Neural progenitor cell (in vitro differentiated cells): ENCODE measurements around the gene OCIAD2. TPM values are rescaled to one million over a fixed set of nuclear protein-coding genes. Genes with fewer than 3 reads are reported as not detected.

Experiments
- DNase-seq: peaks from one replicate; pipeline ENCODE4 v3.0.0-alpha.2; 2016; ENCODE audit warnings: low spot score
- H2AFZ ChIP-seq: fragments of 200-600 bp; sonication (generic); replicated peaks from 2 replicates; pipeline ENCODE4 v1.6.1; 2016; ENCODE audit warnings: antibody characterized with exemption
- H3F3A ChIP-seq: fragments of 200-600 bp; sonication (generic); 2 replicates; pipeline ENCODE4 v1.6.1; 2016; ENCODE audit warnings: antibody characterized with exemption, low read depth
- H3K27ac ChIP-seq: fragments of 200-600 bp; sonication (generic); 2 replicates; pipeline ENCODE4 v1.5.1; 2016; ENCODE audit warnings: mild to moderate bottlenecking
- H3K27me3 ChIP-seq: fragments of 200-600 bp; sonication (generic); 2 replicates; pipeline ENCODE4 v1.6.1; 2016; ENCODE audit warnings: mild to moderate bottlenecking, moderate library complexity
- H3K36me3 ChIP-seq: fragments of 200-600 bp; sonication (generic); 2 replicates; pipeline ENCODE4 v1.5.1; 2016
- H3K4me1 ChIP-seq: fragments of 200-600 bp; sonication (generic); 2 replicates; pipeline ENCODE4 v1.6.1; 2016; ENCODE audit warnings: mixed run types
- H3K4me2 ChIP-seq: fragments of 200-600 bp; sonication (generic); 2 replicates; pipeline ENCODE4 v1.6.1; 2016
- H3K4me3 ChIP-seq: fragments of 200-600 bp; sonication (generic); 2 replicates; pipeline ENCODE4 v1.5.1; 2016
- H3K79me2 ChIP-seq: fragments of 200-600 bp; sonication (generic); 2 replicates; pipeline ENCODE4 v1.6.1; 2016; ENCODE audit warnings: low read depth
- H3K9ac ChIP-seq: fragments of 200-600 bp; sonication (generic); 2 replicates; pipeline ENCODE4 v1.6.1; 2016
- H3K9me3 ChIP-seq: fragments of 200-600 bp; sonication (generic); 2 replicates; pipeline ENCODE4 v1.5.1; 2016; ENCODE audit warnings: low read depth
- H4K20me1 ChIP-seq: fragments of 200-600 bp; sonication (generic); 2 replicates; pipeline ENCODE4 v1.6.1; 2016; ENCODE audit warnings: low read depth
- H3K27ac Mint-ChIP-seq: 3 replicates; pipeline ENCODE4 v1.8.0; 2021; ENCODE audit warnings: mixed read lengths
- H3K27me3 Mint-ChIP-seq: 2 replicates; pipeline ENCODE4 v1.8.0; 2022; ENCODE audit warnings: low read depth, mild to moderate bottlenecking, inconsistent platforms, moderate library complexity, mixed read lengths; ENCODE audit not compliant: insufficient read depth
- H3K36me3 Mint-ChIP-seq: 3 replicates; pipeline ENCODE4 v1.8.0; 2021; ENCODE audit warnings: mixed read lengths
- H3K4me1 Mint-ChIP-seq: 3 replicates; pipeline ENCODE4 v1.8.0; 2021; ENCODE audit warnings: mixed read lengths
- H3K4me3 Mint-ChIP-seq: 3 replicates; pipeline ENCODE4 v1.8.0; 2021; ENCODE audit warnings: mild to moderate bottlenecking, moderate library complexity, mixed read lengths
- H3K9me3 Mint-ChIP-seq: 3 replicates; pipeline ENCODE4 v1.8.0; 2020; ENCODE audit warnings: mixed read lengths
- CTCF ChIP-seq: fragments of 200-600 bp; sonication (generic); IDR thresholded peaks from 2 replicates; pipeline ENCODE4 v1.5.1; 2017; ENCODE audit warnings: antibody characterized with exemption, mild to moderate bottlenecking
- EZH2 ChIP-seq: fragments of 200-600 bp; sonication (generic); IDR thresholded peaks from 2 replicates; pipeline ENCODE4 v1.6.1; 2017; ENCODE audit warnings: antibody characterized with exemption, mild to moderate bottlenecking, moderate library complexity
- EZH2phosphoT487 ChIP-seq: fragments of 200-600 bp; sonication (generic); IDR thresholded peaks from 2 replicates; pipeline ENCODE4 v1.6.1; 2017; ENCODE audit warnings: antibody characterized with exemption
- total RNA-seq: library from RNA; depleted of rRNA; stranded (reverse); fragments of >200 nt; gene quantifications from 2 replicates; pipeline ENCODE4 v1.2.3, GENCODE V29; 2015; ENCODE audit warnings: low replicate concordance

Gene OCIAD2
- total RNA-seq, 1 donor from 2014 or later: 28.8 TPM

- Mint-ChIP-seq H3K9me3 (no peaks in the 10 kb centered on the region), H3K27me3 (peaks cover 4% of the 10 kb centered on the region), H3K27ac (no peak overlapping the region), H3K4me1 (peaks cover 6% of the 10 kb centered on the region), H3K4me3 (no peak overlapping the region), H3K36me3 (no peaks in the 10 kb centered on the region)
- no peaks in the 10 kb centered on the region for H3K27me3 ChIP-seq
- H3K36me3 ChIP-seq: no peaks in the 10 kb centered on the region
- no peak overlapping the region for H3K27ac ChIP-seq
- H4K20me1 ChIP-seq: no peaks in the 10 kb centered on the region
- H3K4me3 ChIP-seq: no peak overlapping the region
- no peaks in the 10 kb centered on the region for H3K4me1 ChIP-seq
- DNase-seq: no peak
- no peak overlapping the region for H2AFZ ChIP-seq
- H3F3A ChIP-seq: no peaks in the 10 kb centered on the region
- no peaks in the 10 kb centered on the region for H3K79me2 ChIP-seq
- no peak for TF ChIP-seq EZH2
- TF ChIP-seq EZH2phosphoT487: no peak
- TF ChIP-seq CTCF: no peak
- no peaks in the 10 kb centered on the region for H3K9me3 ChIP-seq
- H3K4me2 ChIP-seq: no peak overlapping the region
- no peak overlapping the region for H3K9ac ChIP-seq
Observed at GRCh38 chr4:48949086-48949485, 42.5 kb upstream of the OCIAD2 start.

- no peaks in the 10 kb centered on the region for H3F3A ChIP-seq
- Mint-ChIP-seq H3K4me1 (peaks cover 5% of the 10 kb centered on the region), H3K9me3 (no peaks in the 10 kb centered on the region), H3K36me3 (no peaks in the 10 kb centered on the region), H3K4me3 (no peak overlapping the region), H3K27ac (no peak overlapping the region), H3K27me3 (peaks cover 4% of the 10 kb centered on the region)
- no peak overlapping the region for H3K9ac ChIP-seq
- no peaks in the 10 kb centered on the region for H3K9me3 ChIP-seq
- no peaks in the 10 kb centered on the region for H3K36me3 ChIP-seq
- no peak overlapping the region for H3K27ac ChIP-seq
- H4K20me1 ChIP-seq: no peaks in the 10 kb centered on the region
- TF ChIP-seq EZH2 (no peak), CTCF (peak; percentile 10), EZH2phosphoT487 (no peak)
- no peaks in the 10 kb centered on the region for H3K79me2 ChIP-seq
- no peak overlapping the region for H3K4me3 ChIP-seq
- H2AFZ ChIP-seq: no peak overlapping the region
- DNase-seq: no peak
- H3K27me3 ChIP-seq: no peaks in the 10 kb centered on the region
- H3K4me2 ChIP-seq: no peak overlapping the region
- no peaks in the 10 kb centered on the region for H3K4me1 ChIP-seq
Observed at GRCh38 chr4:48947731-48948130, 41.2 kb upstream of the OCIAD2 start.

GRCh38 chr4:48945981-48946380 is 39.4 kb upstream of the OCIAD2 start:
- no peaks in the 10 kb centered on the region for H3K4me1 ChIP-seq
- H3K9me3 Mint-ChIP-seq: no peaks in the 10 kb centered on the region
- H3K9ac ChIP-seq: no peak overlapping the region
- H3K4me3 Mint-ChIP-seq: no peak overlapping the region
- no peaks in the 10 kb centered on the region for H3K27me3 ChIP-seq
- H3K27ac ChIP-seq: no peak overlapping the region
- H3K4me2 ChIP-seq: no peak overlapping the region
- peaks cover 4% of the 10 kb centered on the region for H3K27me3 Mint-ChIP-seq
- H3K36me3 Mint-ChIP-seq: no peaks in the 10 kb centered on the region
- H3K4me1 Mint-ChIP-seq: peaks cover 8% of the 10 kb centered on the region
- H3K79me2 ChIP-seq: no peaks in the 10 kb centered on the region
- H4K20me1 ChIP-seq: no peaks in the 10 kb centered on the region
- H2AFZ ChIP-seq: no peak overlapping the region
- no peak overlapping the region for H3K27ac Mint-ChIP-seq
- TF ChIP-seq EZH2 (no peak), EZH2phosphoT487 (no peak), CTCF (no peak)
- H3K4me3 ChIP-seq: no peak overlapping the region
- H3K36me3 ChIP-seq: no peaks in the 10 kb centered on the region
- no peaks in the 10 kb centered on the region for H3F3A ChIP-seq
- no peak for DNase-seq
- no peaks in the 10 kb centered on the region for H3K9me3 ChIP-seq
